Endothelial cell (in vitro differentiated cells): ENCODE results near the gene CDKL4. TPM values are rescaled to one million over a fixed set of nuclear protein-coding genes. Genes with fewer than 3 reads are reported as not detected.

Source experiments
- DNase-seq: peaks from one replicate; pipeline ENCODE4 v3.0.0; 2021; ENCODE audit warnings: low spot score
- H3K27ac Mint-ChIP-seq: one replicate; pipeline ENCODE4 v1.8.0; 2021; ENCODE audit warnings: mixed read lengths, inconsistent platforms; ENCODE audit not compliant: unreplicated experiment
- H3K27me3 Mint-ChIP-seq: one replicate; pipeline ENCODE4 v1.8.0; 2021; ENCODE audit warnings: mild to moderate bottlenecking, moderate library complexity, mixed read lengths, inconsistent platforms; ENCODE audit not compliant: unreplicated experiment
- H3K36me3 Mint-ChIP-seq: one replicate; pipeline ENCODE4 v1.8.0; 2021; ENCODE audit warnings: mild to moderate bottlenecking, low read depth, mixed read lengths, inconsistent platforms; ENCODE audit not compliant: unreplicated experiment
- H3K4me1 Mint-ChIP-seq: one replicate; pipeline ENCODE4 v1.8.0; 2021; ENCODE audit warnings: mild to moderate bottlenecking, mixed read lengths, inconsistent platforms; ENCODE audit not compliant: unreplicated experiment
- H3K4me3 Mint-ChIP-seq: one replicate; pipeline ENCODE4 v1.8.0; 2021; ENCODE audit warnings: mild to moderate bottlenecking, mixed read lengths, inconsistent platforms; ENCODE audit not compliant: unreplicated experiment
- H3K9me3 Mint-ChIP-seq: one replicate; pipeline ENCODE4 v1.8.0; 2021; ENCODE audit warnings: mixed read lengths, inconsistent platforms; ENCODE audit not compliant: unreplicated experiment
- long read RNA-seq: library from polyadenylated mRNA; unstranded; transcript quantifications from one replicate; pipeline ENCODE4 v2.0.0, GENCODE V29; 2020; ENCODE audit not compliant: unreplicated experiment
- total RNA-seq: library from RNA; stranded (reverse); fragmentation: NEBNext Ultra II Directional; extraction: Animal tissue kit (Norgen Biotek cat#: 25700); gene quantifications from one replicate; pipeline ENCODE4 v1.2.1, GENCODE V29; 2021; ENCODE audit not compliant: unreplicated experiment
- TF ChIP-seq, protein P1 (sequence below): fragments of 200-600 bp; sonication (generic); IDR thresholded peaks from one replicate; pipeline ENCODE4 v1.5.0; 2021; ENCODE audit warnings: antibody characterized with exemption; ENCODE audit not compliant: unreplicated experiment

CDKL4 gene
- total RNA-seq, result 0.92 TPM
- long read RNA-seq, result 0 reads

DNA sequence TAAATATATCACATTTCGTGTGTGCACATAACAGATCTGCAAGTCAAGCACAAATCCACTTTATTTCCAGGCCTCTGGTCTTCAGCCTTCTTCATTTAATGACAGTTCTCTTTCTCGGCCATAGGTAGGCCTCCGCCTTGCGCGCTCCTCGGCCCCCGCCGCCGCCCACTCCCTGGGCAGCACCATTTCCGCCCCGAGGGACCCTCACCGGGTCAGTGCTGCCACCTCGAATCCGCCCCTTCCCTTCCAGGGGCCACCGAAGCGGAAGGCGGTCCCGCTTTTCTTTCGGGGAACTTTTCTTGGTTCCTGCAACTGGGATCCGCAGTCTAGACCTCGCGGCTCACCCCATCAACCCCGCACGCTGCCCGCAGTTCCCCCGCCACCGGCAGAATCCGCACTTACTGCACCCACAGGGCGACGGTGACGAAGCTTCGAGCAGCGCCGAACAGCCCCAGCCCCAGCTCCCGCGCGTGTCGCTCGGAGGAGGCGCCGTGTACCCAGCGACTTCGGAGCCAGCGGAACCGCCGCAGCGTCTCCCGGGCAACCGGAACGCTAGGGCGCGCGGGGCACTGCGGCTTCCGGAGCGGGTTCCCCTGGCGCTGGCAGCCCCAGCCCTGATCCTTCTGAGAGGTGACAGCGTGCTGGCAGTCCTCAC lies at the start of gene CDKL4:
Gene CDKL4, minus strand, starts transcription at position 502 of the 655 bp plus-strand sequence.
- Mint-ChIP-seq H3K9me3 (no peaks in the 10 kb centered on the region), H3K27ac (no peak within 1 kb of the TSS), H3K27me3 (peaks cover 15% of the 10 kb centered on the region), H3K4me1 (peaks cover 4% of the 10 kb centered on the region), H3K4me3 (no peak within 1 kb of the TSS), H3K36me3 (peaks cover 11% of the 10 kb centered on the region)
- no peak for DNase-seq
- TF ChIP-seq, protein P1, sequence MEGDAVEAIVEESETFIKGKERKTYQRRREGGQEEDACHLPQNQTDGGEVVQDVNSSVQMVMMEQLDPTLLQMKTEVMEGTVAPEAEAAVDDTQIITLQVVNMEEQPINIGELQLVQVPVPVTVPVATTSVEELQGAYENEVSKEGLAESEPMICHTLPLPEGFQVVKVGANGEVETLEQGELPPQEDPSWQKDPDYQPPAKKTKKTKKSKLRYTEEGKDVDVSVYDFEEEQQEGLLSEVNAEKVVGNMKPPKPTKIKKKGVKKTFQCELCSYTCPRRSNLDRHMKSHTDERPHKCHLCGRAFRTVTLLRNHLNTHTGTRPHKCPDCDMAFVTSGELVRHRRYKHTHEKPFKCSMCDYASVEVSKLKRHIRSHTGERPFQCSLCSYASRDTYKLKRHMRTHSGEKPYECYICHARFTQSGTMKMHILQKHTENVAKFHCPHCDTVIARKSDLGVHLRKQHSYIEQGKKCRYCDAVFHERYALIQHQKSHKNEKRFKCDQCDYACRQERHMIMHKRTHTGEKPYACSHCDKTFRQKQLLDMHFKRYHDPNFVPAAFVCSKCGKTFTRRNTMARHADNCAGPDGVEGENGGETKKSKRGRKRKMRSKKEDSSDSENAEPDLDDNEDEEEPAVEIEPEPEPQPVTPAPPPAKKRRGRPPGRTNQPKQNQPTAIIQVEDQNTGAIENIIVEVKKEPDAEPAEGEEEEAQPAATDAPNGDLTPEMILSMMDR, result no peak

GRCh38 chr2:39290433-39290832 lies 46.7 kb upstream of the CDKL4 start:
- Mint-ChIP-seq H3K4me3 (no peak overlapping the region), H3K36me3 (peaks cover 5% of the 10 kb centered on the region), H3K27me3 (no peaks in the 10 kb centered on the region), H3K4me1 (no peaks in the 10 kb centered on the region), H3K27ac (no peak overlapping the region), H3K9me3 (no peaks in the 10 kb centered on the region)
- no peak for DNase-seq
- TF ChIP-seq, protein P1, result no peak

DNA sequence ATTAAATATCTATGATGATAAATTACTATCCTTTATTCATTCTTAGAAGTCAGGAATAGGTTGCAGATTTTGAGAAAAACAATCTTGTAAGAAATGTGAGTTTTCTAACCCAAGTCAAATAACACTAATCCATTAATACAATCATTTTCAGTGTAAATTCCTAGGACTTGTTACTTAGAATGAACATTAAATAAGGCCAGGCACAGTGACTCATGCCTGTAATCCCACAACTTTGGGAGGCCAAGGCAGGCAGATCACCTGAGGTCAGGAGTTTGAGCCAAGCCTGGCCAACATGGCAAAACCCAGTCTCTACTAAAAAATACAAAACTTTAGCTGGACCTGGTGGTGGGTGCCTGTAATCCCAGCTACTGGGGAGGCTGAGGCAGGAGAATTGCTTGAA lies 45.8 kb upstream of the CDKL4 start:
- no peak overlapping the region for H3K4me3 Mint-ChIP-seq
- TF ChIP-seq, protein P1, result no peak
- H3K27me3 Mint-ChIP-seq, result no peaks in the 10 kb centered on the region

DNA sequence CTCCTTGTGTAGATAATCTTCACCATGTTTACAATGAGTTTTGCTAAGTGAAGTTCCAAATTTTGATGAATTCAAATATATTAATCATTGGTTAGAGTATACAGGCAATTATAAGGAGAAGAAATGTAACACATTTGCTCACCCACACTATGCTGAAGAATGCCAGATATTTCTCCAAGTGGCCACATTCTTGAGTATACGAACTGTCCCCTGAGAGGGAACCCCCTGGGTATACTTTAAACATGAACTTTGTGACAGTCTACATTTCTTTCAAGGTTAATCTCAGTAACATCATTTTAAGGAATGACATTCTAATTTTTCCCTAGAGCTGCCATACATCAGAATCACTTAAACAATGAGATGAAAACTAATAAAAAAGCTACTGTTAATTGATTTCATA lies 39.8 kb upstream of the CDKL4 start:
- Mint-ChIP-seq H3K27ac (no peak overlapping the region), H3K4me1 (no peaks in the 10 kb centered on the region), H3K36me3 (peaks cover 5% of the 10 kb centered on the region), H3K27me3 (no peaks in the 10 kb centered on the region), H3K4me3 (no peak overlapping the region), H3K9me3 (no peaks in the 10 kb centered on the region)
- TF ChIP-seq, protein P1, result no peak
- no peak for DNase-seq

More for the DNA sequence above, 45.8 kb upstream of the CDKL4 start:
- DNase-seq, result no peak
- Mint-ChIP-seq H3K36me3 (peaks cover 5% of the 10 kb centered on the region), H3K9me3 (no peaks in the 10 kb centered on the region), H3K27ac (no peak overlapping the region), H3K4me1 (no peaks in the 10 kb centered on the region)

GRCh38 chr2:39281391-39281790 lies 37.6 kb upstream of the CDKL4 start:
- no peak overlapping the region for H3K4me3 Mint-ChIP-seq
- peaks cover 14% of the 10 kb centered on the region for H3K36me3 Mint-ChIP-seq
- DNase-seq, result no peak
- H3K9me3 Mint-ChIP-seq, result no peaks in the 10 kb centered on the region
- H3K4me1 Mint-ChIP-seq, result no peaks in the 10 kb centered on the region
- TF ChIP-seq, protein P1, result no peak
- H3K27me3 Mint-ChIP-seq, result peaks cover 1% of the 10 kb centered on the region
- no peak overlapping the region for H3K27ac Mint-ChIP-seq
